ENCODE measurements around the gene TRIM33. TPM values are rescaled to one million over a fixed set of nuclear protein-coding genes. Genes with fewer than 3 reads are reported as not detected.
"Not testable (repeated sequence)": the region's sequence is repeated elsewhere in the genome, so short reads cannot be mapped to it uniquely, and the experiment has no call there.

Gene TRIM33
- total RNA-seq, 1 experiment from 2014 or later: 22.3 TPM

DNA sequence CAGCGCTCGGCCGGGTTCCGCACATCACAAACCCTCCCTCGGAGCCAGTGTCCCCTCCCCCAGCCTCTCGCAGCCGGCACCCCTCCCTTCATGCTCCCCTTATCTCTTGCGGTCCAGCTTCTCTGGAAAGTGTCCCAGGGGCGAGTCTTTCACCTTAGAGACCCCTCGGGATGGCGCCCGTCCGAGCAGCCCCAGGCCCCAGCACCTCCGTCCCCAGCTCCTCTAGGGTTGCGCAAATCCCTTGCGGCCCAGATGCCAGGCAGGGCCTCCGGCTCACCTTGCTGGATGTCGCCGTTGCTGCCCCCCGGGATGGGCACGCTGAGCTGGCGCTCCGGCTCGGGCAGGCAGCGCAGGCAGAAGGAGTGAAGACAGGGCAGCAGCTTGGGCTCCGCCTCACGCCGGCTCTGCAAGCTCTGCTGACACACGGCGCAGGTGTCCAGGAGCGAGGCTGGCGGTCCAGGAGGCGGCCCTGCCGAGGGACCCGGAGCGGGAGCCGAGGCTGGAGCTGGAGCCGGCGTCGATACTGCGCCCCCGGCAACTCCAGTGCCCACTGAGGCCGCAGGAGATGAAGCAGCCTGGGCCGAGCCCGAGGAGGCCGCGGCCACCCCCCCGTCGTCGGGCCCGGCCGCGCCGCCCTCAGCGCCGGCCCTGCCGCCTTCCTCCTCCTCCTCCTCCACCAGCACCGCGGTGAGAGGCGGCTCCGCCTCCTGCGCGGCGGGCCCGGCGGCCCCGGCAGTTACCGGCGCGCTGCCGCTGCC is 550 bp downstream of the TRIM33 start:
- DNase-seq (ENCODE audit: low read depth): peak; percentile 61

DNA sequence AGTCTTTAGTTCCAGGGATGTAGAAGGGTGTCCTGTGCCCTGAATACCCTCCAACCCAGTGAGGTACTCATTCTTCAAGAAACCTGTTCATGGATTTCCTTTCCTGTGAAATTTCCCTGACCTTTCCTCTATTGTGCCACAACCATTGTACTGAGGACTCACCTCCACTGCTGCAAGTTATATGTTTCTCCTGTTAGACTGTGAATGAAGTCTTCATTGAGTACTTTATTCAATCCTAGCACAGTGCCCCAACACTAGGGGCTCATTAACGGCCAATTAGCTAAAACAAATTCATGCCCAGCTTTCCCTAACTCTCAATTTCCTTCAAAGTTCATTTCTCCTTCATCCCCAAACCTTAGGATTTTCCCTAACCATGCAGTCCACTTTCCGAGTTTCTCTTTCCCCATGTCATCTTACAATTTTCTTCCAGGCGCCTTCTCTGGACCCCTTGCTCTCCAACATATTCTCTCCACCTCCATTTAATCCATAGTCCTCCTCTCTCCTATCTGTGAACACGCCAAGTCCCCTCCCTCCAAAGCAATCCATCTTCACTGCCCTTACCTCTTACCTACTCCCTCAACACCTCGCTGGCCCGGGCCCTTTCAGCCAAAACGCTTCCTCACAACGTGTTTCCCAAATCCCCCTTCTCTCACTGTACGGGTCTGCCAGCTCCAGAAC is 1.3 kb downstream of the TRIM33 start:
- DNase-seq (ENCODE audit: low read depth): no peak

DNA sequence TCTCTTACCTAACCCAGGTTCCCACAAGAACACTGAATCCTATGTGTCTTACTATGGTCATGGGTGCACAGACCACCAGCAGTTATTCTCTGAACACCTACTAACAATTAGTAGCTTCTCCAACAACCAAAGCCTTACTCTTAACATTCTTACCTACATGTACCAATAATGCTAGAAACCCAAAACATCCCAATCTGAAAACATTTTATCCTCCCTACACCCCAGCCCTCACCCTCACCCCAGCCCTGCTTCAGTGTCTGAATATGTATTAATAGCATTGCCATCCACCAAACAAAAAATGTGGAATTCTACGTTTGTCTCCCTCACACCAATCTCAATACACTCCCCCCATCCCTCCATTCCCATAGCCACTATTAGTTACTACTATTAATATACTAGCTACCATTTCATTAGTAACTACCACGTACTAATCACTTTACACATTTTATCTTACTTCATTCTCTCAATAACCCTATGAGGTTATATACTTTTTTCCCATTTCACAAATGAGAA is 2.6 kb downstream of the TRIM33 start:
- DNase-seq (ENCODE audit: low read depth): no peak

DNA sequence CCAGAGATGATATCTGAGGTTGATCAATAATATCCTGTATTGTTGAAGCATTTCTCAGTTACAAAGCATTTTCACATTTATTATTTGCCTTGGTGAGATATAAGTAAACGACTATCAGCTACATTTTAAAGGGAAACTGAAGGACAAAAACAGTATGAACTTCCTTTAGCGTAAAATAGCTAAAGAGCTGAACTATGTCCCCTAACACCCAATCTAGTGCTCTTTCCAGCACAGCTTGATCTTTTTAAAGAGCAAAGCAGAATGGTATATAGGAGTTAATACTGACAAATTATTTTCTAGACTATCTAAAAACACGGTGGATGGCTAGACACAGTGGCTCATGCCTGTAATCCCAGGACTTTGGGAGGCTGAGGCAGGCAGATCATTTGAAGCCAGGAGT is 3.5 kb downstream of the TRIM33 start:
- DNase-seq (ENCODE audit: low read depth): no peak

DNA sequence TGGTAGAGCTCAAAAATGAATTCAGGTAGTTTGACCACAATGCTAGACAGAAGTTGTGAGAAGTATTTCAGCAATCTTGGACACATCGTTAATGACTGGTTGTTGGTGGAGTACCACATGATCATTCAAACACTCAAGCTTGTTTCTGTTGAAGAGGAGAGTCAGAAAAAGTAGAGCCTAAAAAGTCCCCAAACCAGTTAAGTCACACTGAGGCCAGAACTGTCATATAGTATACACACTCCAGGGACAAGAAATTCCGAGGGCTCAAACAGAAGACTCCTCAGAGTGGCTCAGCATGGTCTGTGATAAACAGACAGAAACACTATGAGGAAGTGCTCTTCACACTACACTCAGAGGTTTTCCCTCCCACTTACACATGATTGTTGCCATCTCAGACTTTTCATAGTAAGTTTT is 5.8 kb downstream of the TRIM33 start:
- DNase-seq (ENCODE audit: low read depth): no peak

DNA sequence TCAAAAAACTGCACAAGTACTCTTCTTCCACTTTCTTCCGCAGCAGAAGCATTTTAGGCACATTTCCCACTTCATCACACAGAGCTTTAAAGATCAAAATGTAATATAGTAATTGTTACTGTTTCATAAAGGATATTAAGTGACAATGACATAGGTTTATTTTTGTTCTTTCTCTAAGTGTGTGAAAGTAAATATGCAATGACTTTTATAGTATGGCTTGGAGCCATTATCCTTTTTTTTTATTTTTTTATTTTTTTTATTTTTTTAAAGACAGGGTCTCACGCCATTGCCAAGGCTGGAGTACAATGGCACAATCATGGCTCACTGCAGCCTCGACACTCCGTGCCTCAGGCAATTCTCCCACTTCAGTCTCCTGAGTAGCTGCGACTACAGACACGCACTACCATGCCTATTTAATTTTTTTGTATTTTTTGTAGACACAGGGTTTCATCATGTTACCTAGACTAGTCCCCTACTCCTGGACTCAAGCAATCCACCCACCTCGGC is 7.0 kb downstream of the TRIM33 start:
- peak; percentile 22 for DNase-seq (ENCODE audit: low read depth)

DNA sequence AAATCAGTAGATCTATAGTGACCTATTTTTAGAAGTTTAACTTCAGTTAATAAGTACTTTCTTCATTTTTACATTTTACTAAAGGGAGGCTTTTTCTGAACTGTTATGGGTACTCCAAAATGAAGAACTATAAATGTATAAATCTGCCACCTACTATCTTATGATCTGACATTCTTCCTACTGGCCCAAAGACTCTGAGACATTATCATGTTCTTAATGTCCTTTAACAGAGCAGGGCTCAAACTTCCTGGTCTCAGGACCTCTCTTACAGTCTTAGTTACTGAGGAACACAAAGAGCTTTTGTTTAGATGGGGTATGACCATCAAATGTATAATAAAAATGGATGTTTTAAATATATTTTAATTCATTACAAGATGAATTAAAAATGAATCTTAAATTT is 8.9 kb downstream of the TRIM33 start:
- DNase-seq (ENCODE audit: low read depth): no peak

DNA sequence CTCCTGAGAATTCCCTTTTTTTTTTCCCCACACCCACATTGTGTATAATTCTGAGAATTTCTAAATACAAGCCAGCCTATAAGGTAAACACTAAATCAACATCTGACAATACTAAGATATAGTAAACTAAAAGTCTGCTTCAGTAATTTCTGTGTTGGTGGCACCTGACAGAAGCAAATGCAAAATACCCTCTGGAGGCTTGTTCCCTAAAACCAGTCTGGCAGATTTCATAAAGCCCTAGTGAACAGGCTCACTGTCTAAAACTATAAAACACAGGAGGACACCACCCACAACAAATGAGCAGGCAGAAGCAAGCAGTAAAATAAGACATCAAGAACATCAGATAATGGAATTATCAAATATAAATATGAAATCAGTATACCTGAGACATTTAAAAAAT is 11.5 kb downstream of the TRIM33 start:
- DNase-seq (ENCODE audit: low read depth): no peak

DNA sequence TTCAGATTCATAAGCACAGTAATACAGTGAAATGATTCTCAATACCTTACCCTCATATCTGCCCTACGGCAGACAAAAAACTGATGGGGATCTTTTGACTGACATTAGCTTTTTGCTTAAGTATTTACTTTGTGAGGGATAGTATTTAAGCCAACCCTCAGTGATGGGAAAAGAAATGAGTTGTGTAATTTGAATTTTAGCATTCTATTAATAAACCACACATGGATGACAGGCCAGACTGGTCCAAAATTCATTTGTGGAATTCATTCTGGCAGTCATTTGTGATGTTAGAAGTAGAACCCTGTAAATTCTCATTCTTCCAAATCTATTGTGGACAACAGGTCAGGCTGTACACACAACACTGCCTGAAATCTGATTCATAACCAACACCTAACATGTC is 14.9 kb downstream of the TRIM33 start:
- DNase-seq (ENCODE audit: low read depth): no peak

DNA sequence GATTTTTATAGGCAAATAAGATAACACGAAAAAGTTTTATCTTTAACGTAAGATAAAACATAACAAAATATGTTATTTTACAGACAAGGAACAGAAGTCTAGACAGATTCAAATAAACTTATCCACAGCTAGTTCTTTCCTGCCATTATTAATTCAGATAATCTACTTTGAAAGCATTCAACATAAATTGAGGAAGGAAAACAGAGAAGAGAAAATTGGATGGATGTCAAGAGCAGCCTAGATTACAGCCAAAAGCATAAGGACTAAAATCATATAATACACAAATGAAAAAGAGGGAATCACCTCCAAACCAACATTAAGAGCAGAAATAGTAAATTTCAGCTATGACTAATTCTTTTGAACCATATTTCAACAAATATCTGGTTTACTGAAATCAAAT is 15.5 kb downstream of the TRIM33 start:
- no peak for DNase-seq (ENCODE audit: low read depth)

DNA sequence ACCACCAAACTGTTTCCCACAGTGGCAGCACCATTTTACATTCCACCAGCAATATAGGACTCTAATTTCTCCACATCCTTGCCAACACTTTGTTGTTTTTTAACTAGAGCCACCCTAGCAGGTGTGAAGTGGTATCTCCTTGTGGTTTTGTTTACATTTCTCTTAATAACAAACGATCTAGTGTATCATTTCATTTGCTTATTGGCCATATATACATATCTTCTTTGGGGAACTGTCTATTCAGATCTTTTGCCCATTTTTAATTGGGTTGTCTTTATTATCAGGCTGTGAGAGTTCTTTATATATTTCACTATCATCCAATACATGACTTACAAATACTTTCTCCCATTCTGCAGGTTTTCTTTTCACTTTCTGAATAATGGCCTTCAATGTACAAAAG is 18.0 kb downstream of the TRIM33 start:
- no peak for DNase-seq (ENCODE audit: low read depth)

DNA sequence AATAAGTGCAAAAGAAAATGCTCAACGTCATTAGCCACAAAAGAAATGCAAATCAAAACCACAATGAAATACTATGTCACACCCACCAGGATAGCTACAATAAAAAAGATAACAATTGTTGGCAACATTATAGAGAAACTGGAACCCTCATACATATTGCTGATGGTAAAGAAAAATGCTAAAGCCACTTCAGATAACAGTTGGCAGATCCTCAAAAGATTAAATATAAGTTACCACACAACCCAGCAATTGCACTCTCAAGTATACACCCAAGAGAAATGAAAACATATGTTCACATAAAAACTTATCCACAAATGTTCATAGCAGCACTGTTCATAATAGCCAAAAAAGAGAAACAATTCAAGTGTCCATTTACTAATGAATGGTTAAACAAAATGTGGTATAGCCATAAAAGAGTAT is 20.7 kb downstream of the TRIM33 start:
- DNase-seq (ENCODE audit: low read depth): no peak

DNA sequence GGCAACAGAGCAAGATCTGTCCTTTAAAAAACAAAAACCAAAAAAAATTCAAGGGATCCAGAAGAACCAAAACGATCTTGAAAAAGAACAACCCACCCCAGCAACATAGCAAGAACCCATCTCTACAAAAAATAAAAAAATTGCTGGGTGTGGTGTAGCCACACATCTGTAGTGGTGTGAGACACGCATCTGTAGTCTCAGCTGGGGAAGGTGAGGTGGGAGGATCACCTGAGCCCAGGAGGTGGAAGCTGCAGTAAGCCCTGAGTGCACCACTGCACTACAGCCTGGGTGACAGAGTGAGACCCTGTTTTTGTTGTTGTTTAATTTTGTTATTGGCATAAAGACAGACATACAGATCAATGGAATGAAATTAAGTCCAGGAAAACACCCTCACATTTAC is 22.3 kb downstream of the TRIM33 start:
- DNase-seq (ENCODE audit: low read depth): no peak

DNA sequence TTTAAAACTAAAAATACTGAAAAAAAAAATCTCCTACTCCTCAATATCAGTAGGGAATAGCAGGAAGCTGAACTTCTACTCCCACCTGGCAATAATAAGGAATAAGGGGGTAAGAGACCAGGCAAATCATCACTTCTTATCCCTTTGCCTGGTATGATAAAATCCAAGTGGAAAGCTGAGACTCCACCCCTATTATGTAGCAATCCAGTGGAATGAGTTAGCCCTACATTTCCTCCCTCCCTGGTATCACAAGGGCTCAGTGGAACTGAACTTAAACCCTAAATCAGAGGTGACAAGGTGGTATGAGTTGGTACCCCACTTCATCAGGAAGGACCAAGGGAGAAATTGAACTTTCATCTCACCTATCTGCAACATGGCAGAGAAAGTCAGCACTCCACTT is 25.7 kb downstream of the TRIM33 start:
- no peak for DNase-seq (ENCODE audit: low read depth)

DNA sequence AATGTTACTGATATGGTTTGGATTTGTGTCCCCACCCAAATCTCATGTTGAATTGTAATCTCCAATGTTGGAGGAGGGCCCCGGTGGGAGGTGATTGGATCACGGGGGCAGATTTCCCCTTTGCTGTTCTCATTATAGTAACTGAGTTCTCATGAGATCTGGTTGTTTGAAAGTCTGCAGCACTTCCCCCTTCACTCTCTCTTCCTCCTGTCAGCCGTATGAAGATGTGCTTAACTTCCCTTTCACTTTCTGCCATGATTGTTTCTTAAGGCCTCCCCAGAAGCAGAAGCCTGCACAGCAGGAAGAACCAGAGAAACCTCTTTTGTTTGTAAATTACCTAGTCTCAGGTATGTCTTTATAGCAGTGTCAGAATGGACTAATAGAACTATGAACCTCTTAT is 28.4 kb downstream of the TRIM33 start:
- no peak for DNase-seq (ENCODE audit: low read depth)

DNA sequence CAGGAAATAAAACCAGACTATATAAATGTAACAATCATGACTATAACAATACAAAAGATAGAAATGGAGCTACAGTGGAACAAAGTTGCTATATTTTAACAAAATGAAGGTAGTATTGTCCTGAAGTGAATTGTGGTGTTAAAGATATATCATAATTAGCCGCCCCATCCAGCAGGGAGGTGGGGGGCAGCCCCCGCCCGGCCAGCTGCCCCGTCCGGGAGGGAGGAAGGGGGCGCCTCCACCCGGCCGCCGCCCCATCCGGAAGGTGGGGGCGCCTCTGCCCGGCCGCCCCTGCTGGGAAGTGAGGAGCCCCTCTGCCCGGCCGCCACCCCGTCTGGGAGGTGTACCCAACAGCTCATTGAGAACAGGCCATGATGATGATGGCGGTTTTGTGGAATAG is 31.4 kb downstream of the TRIM33 start:
- DNase-seq (ENCODE audit: low read depth): not testable (repeated sequence)

DNA sequence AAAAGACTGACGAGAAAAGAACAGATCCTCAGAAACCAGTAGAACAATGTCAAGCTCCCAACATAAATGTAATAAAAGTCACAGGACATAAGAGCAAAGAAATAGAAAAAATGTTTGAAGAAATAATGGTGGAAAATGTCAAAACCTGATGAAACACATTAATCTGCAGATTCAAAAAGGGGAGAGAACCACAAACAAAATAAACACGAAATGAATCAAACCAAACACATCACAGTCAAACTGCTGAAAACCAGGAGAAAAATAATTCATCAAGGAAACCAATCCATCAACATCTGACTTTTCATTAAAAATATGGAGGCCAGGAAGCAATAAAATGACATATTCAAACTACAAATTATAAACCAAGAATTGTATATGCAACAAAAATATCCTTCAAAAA is 31.9 kb downstream of the TRIM33 start:
- no peak for DNase-seq (ENCODE audit: low read depth)

DNA sequence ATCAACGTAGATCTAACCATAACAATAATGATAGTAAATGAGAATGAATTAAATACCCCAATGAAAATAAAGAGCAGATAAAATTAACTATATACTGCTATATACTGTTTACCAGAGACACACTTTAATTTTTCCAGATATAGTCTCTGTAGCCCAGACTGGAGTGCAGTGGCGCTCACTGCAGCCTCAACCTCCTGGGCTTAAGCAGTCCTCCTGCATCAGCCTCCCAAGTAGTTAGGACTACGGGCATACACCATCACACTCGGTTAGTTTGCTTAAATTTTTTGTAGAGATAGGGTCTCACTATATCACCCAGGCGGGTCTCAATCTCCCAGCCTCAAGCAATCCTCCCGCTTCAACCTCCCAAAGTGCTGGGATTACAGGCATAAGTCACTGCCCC is 37.2 kb downstream of the TRIM33 start:
- DNase-seq (ENCODE audit: low read depth): no peak

DNA sequence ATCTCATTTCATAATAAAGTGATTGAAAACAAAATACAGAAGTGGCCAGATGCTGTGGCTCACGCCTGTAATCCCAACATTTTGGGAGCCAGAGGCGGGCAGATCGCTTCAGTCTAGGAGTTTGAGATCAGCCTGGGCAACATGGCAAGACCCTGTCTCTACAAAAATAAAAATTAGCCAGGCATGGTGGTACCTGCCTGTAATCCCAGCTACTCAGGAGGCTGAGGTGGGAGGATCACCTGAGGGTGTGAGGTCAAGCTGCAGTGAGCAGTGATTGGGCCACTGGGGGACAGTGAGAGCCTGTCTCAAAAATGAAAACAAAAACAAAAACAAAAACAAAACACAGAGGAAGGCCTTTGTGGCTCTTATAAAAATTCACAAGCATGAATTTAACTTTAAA is 38.6 kb downstream of the TRIM33 start:
- no peak for DNase-seq (ENCODE audit: low read depth)

DNA sequence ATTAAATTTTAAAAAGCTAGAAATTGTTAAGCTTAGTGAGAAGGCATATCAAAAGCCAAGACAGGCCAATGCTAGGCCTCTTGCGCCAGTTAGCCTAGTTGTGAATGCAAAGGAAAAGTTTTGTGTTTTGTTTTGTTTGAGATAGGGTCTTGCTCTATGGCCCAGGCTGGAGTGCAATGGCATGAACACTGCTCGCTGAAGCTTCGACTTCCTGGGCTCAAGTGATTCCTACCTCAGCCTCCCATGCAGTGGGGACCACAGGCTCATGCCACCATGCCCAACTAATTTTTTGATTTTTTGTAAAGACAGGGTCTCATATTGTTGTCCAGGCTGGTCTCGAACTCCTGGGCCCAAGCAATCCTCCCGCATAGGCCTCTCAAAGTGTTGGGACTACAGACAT is 40.3 kb downstream of the TRIM33 start:
- no peak for DNase-seq (ENCODE audit: low read depth)

DNA sequence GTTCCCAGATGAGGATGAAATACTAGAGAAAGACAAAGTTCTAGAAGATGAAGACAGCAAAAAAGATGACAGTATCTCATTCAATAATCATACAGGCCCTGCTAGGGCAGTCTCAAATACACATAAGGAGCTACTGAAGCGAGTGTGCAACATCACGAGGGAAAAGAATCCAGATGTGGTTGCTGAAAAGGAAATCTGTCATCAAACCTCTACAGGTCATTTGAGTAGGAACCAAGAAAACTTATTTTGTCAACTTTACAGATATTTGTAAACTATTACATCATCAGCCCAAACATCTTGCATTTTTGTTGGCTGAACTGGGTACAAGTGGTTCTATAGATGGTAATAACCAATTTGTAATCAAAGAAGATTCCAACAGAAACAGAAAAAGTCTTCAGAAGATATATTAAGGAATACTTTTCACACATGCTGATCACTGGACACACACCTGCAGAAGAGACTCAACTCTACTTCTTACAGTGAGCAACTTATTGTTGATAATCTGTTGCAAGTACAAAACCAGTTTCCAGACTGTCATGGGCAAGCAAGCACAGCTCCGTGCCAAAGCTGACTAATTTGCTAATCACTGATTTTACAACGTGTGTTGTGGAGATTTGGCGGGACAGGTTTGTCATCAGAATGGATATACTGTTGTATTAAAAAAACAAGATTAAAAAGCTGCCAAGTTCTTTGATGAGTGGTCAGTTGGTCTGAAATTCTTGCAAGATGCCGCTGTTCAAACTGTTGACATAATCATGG is 42.1 kb downstream of the TRIM33 start:
- DNase-seq (ENCODE audit: low read depth): no peak

DNA sequence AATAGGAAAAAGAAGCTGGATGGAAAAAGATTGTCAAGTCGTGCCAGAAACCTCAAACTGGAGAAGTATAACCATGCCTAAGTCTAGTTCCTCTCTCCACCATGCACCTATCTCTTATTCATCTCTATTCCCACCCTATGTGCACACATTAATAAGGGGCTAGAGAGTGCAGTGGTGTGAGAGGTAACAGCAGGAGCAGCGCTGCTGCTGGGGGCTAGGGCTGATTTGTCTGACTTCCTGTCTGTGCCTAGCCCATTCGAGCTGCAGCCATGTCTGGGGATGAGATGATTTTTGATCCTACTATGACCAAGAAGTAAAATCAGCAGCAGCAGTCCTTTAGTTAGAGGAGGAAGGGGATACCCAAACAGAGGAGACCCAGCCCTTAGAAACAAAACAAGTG is 43.0 kb downstream of the TRIM33 start:
- no peak for DNase-seq (ENCODE audit: low read depth)
